HEK293T (cell line): ENCODE data around the gene CIDEB.

ENCODE experiments used
- ARNT ChIP-seq: fragments of 450-650 bp; IDR thresholded peaks from 2 replicates; pipeline ENCODE4 v1.6.1; 2017; ENCODE audit warnings: mild to moderate bottlenecking
- BHLHE40 ChIP-seq: fragments of 450-650 bp; IDR thresholded peaks from 2 replicates; pipeline ENCODE4 v1.6.1; 2016; ENCODE audit warnings: mild to moderate bottlenecking, moderate library complexity, borderline replicate concordance
- HDGF ChIP-seq: fragments of 450-650 bp; IDR thresholded peaks from 2 replicates; pipeline ENCODE4 v1.6.1; 2017; ENCODE audit warnings: antibody characterized with exemption, borderline replicate concordance
- L3MBTL2 ChIP-seq: fragments of 450-650 bp; conservative IDR thresholded peaks from 2 replicates; pipeline ENCODE4 v1.6.1; 2016; ENCODE audit warnings: mild to moderate bottlenecking
- LEF1 ChIP-seq: fragments of 450-650 bp; IDR thresholded peaks from 2 replicates; pipeline ENCODE4 v1.6.1; 2017; ENCODE audit warnings: mild to moderate bottlenecking, borderline replicate concordance
- SUZ12 ChIP-seq: fragments of 450-650 bp; IDR thresholded peaks from 2 replicates; pipeline ENCODE4 v1.6.1; 2016; ENCODE audit warnings: mild to moderate bottlenecking
- TARDBP ChIP-seq: fragments of 450-650 bp; IDR thresholded peaks from 2 replicates; pipeline ENCODE4 v1.6.1; 2016

DNA sequence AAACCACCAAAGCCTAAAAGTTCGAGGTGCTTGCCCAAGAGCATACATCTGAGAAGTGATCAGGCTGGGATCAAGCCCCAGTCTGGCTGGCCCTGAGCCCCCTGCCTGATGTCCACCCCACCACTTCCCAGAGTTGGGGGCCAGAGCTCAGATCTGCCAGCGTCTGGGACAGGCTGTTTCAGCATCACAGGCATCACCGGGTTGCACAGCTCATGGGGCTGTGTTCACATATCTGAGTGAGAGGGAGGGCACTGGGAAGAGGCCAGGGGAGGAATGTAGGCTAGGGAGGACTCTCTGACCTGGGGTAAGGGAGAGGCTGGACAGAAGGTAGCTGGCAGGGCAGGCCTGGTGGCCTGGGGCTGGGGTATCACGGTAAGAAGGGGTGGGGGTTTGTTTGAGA, 50.8 kb downstream of the CIDEB start:
- TF ChIP-seq HDGF = no peak
- no peak for TF ChIP-seq LEF1
- TF ChIP-seq TARDBP = no peak
- no peak for TF ChIP-seq SUZ12
- no peak for TF ChIP-seq L3MBTL2
- no peak for TF ChIP-seq BHLHE40
- TF ChIP-seq ARNT = no peak
